ENCODE data around the gene CABLES1. TPM values are rescaled to one million over a fixed set of nuclear protein-coding genes. Genes with fewer than 3 reads are reported as not detected.

CABLES1 gene
- total and polyA plus RNA-seq, 2 of the 8 experiments (the other 6 are each of a cell fraction or from before 2014, with no cell fraction given): 9.2 to 26.4 TPM

GRCh38 chr18:23306822-23307221 is 171.5 kb downstream of the CABLES1 start:
- Histone ChIP-seq H3K27ac (ENCODE audit: low read depth, low read length) (no peak overlapping the region), H3K27me3 (replicated peaks in 1 of 4; ENCODE audit: control insufficient read depth in 3 of 4, extremely low read depth in 1 of 4, insufficient read depth in 3 of 4, low read length in 3 of 4) (no peaks in the 10 kb centered on the region), H2BK15ac (ENCODE audit: low read length) (no peak overlapping the region), H3K79me1 (ENCODE audit: low read depth, low read length) (no peaks in the 10 kb centered on the region), H4K91ac (replicated peaks; ENCODE audit: insufficient read length, low read length) (no peak overlapping the region), H2BK120ac (replicated peaks; ENCODE audit: low read depth, low read length) (no peak overlapping the region), H3K56ac (replicated peaks; ENCODE audit: insufficient read length, low read depth, low read length) (no peak overlapping the region), H4K8ac (ENCODE audit: extremely low read depth, insufficient read depth, low read length) (no peak overlapping the region), H2AK5ac (ENCODE audit: low read depth, low read length) (no peak overlapping the region), H2BK20ac (ENCODE audit: low read length) (no peak overlapping the region), H2BK12ac (ENCODE audit: low read depth, low read length) (no peak overlapping the region), H3K79me2 (ENCODE audit: control insufficient read depth in 1 of 2, insufficient read depth in 2 of 2, low read length in 2 of 2) (no peaks in the 10 kb centered on the region), H3K14ac (ENCODE audit: insufficient read length) (no peak overlapping the region), H3K23me2 (ENCODE audit: low read depth, low read length) (no peaks in the 10 kb centered on the region), H3K9me3 (ENCODE audit: insufficient read depth in 2 of 2, low read depth in 1 of 2, low read length in 1 of 2) (no peaks in the 10 kb centered on the region), H3K4ac (replicated peaks; ENCODE audit: insufficient read length, low read depth, low read length) (no peak overlapping the region), H2BK5ac (ENCODE audit: low read depth, low read length) (no peak overlapping the region), H3K9ac (replicated peaks in 1 of 4; ENCODE audit: extremely low read depth in 1 of 4, low read depth in 3 of 4, low read length in 3 of 4) (no peak overlapping the region), H3K18ac (ENCODE audit: extremely low read depth, low read length) (no peak overlapping the region), H3K4me2 (ENCODE audit: insufficient read depth in 1 of 2, low read depth in 2 of 2, low read length in 2 of 2) (no peak overlapping the region), H4K5ac (ENCODE audit: insufficient read length, low read depth, low read length) (no peak overlapping the region), H3K4me1 (replicated peaks in 1 of 4; ENCODE audit: control insufficient read depth in 3 of 4, insufficient read depth in 4 of 4, low read length in 3 of 4) (no peaks in the 10 kb centered on the region; a peak in 1 of 7 replicates), H2AFZ (ENCODE audit: low read length) (no peak overlapping the region), H3K4me3 (ENCODE audit: extremely low read depth in 1 of 4, insufficient read depth in 2 of 4, low read depth in 3 of 4, low read length in 4 of 4) (no peak overlapping the region), H3K23ac (ENCODE audit: insufficient read length) (no peak overlapping the region), H4K20me1 (replicated peaks in 1 of 2; ENCODE audit: control insufficient read depth in 1 of 2, insufficient read depth in 2 of 2, low read length in 2 of 2) (no peaks in the 10 kb centered on the region), H3K36me3 (ENCODE audit: control insufficient read depth in 2 of 4, insufficient read depth in 4 of 4, low read length in 3 of 4) (no peaks in the 10 kb centered on the region)
- FAIRE-seq: no peak
- ChIA-PET CTCF (ENCODE audit: partially characterized antibody) (interaction anchor here (1.0 kb wide), 1 partner anchor 88 kb away, joined by 3 read pairs; no protein-coding TSS in a partner anchor), POLR2A (ENCODE audit: partially characterized antibody) (no interaction called here)
- WGBS, 2 experiments (ENCODE audit: extremely low coverage in 1 of 2, insufficient coverage in 1 of 2, insufficient read length in 1 of 2, insufficient replicate concordance in 2 of 2, low coverage in 1 of 2, low lambda C conversion rate in 2 of 2, missing lambda C conversion rate in 1 of 2): 96% methylated on average over 6 of the region's 6 CpGs; no CpG with 5 or more reads in 1 of the 2 experiments
- no peak for DNase-seq (ENCODE audit: low read depth in 1 of 2, low spot score in 2 of 2)
- TF ChIP-seq TAF1 (IDR thresholded peaks at IDR 0.05; ENCODE audit: low read depth, low read length) (no peak), MAFK (IDR thresholded peaks at IDR 0.05; ENCODE audit: low read depth, low read length) (no peak), GTF2F1 (IDR thresholded peaks at IDR 0.05; ENCODE audit: borderline replicate concordance, low read depth, low read length) (no peak), JUND (IDR thresholded peaks at IDR 0.05; ENCODE audit: low read length) (no peak), NRF1 (IDR thresholded peaks at IDR 0.05; ENCODE audit: low read depth, low read length) (no peak)
- TF ChIP-seq, protein P1, sequence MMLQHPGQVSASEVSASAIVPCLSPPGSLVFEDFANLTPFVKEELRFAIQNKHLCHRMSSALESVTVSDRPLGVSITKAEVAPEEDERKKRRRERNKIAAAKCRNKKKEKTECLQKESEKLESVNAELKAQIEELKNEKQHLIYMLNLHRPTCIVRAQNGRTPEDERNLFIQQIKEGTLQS (IDR thresholded peaks at IDR 0.05; ENCODE audit: insufficient read depth, low read depth, low read length): no peak
